ENCODE data around the gene CT47B1. TPM values are rescaled to one million over a fixed set of nuclear protein-coding genes. Genes with fewer than 3 reads are reported as not detected.
"Not testable (repeated sequence)": the region's sequence is repeated elsewhere in the genome, so short reads cannot be mapped to it uniquely, and the experiment has no call there.

The CT47B1 gene
- total and polyA plus RNA-seq, 2 of the 4 experiments (the other 2 are of a cell fraction), result not detected

- TF ChIP-seq ELK1 (IDR thresholded peaks at IDR 0.05; ENCODE audit: borderline replicate concordance, low read depth, low read length) (no peak), NFE2L2 (IDR thresholded peaks at IDR 0.05; ENCODE audit: low read depth, low read length) (no peak)
These were observed 36.2 kb downstream of the CT47B1 start (continued) for GRCh38 chrX:120839491-120839890.

- H3K4me1 ChIP-seq (ENCODE audit: control insufficient read depth, insufficient read depth, low read length); H3K4me3 ChIP-seq (ENCODE audit: insufficient read depth, low read depth, low read length); POLR2A ChIA-PET (ENCODE audit: unreplicated experiment); H2BK120ac ChIP-seq (ENCODE audit: low read depth, low read length); H3K27ac ChIP-seq (ENCODE audit: insufficient read depth, low read length); in situ Hi-C loops (cut with MboI; ENCODE audit: low sequenced_read_pairs); dilution Hi-C loops (cut with HindIII; ENCODE audit: low sequenced_read_pairs, unreplicated experiment); H2AK5ac ChIP-seq (ENCODE audit: low read depth, low read length); H3K18ac ChIP-seq (ENCODE audit: low read depth, low read length); H3K36me3 ChIP-seq (ENCODE audit: control insufficient read depth, insufficient read depth, low read length); H3K9me1 ChIP-seq (ENCODE audit: insufficient read depth, low read length); H3K9me3 ChIP-seq (ENCODE audit: control insufficient read depth, insufficient read depth, low read length); H3K23ac ChIP-seq (ENCODE audit: low read depth, low read length); H3K79me1 ChIP-seq (ENCODE audit: low read depth in 1 of 2, low read length in 2 of 2); H3K27me3 ChIP-seq (ENCODE audit: control insufficient read depth, insufficient read depth, low read length); H2BK20ac ChIP-seq (ENCODE audit: low read depth, low read length); H3K9ac ChIP-seq (ENCODE audit: low read depth, low read length); intact Hi-C loops (cut with micrococcal nuclease); H2AK9ac ChIP-seq (replicated peaks; ENCODE audit: low read depth, low read length, poor library complexity); H3K4me2 ChIP-seq (ENCODE audit: low read depth, low read length); H4K5ac ChIP-seq (ENCODE audit: low read depth, low read length); BruUV-seq (replicated peaks); H2BK15ac ChIP-seq (ENCODE audit: low read depth, low read length); H4K91ac ChIP-seq (ENCODE audit: insufficient read depth, low read depth, low read length); H3K14ac ChIP-seq (replicated peaks; ENCODE audit: low read depth, low read length); H4K20me1 ChIP-seq (ENCODE audit: insufficient read depth, low read length); DNase-seq; ATAC-seq (ENCODE audit: low read depth); H2BK5ac ChIP-seq (ENCODE audit: low read depth, low read length, poor library complexity, severe bottlenecking); H3K56ac ChIP-seq (ENCODE audit: extremely low read depth, insufficient read depth, low read length); H4K8ac ChIP-seq (ENCODE audit: low read depth in 2 of 2, low read length in 2 of 2); H2AFZ ChIP-seq (replicated peaks; ENCODE audit: low read length, poor library complexity); CTCF ChIA-PET; H3K4ac ChIP-seq (ENCODE audit: low read depth, low read length): not testable (repeated sequence)
- no CpG with 5 or more reads among the region's 1 CpG for WGBS, 2 experiments (ENCODE audit: extremely low coverage in 2 of 2, insufficient read length in 1 of 2)
These were observed 48.5 kb downstream of the CT47B1 start for GRCh38 chrX:120827213-120827612.
